HepG2 (cell line): ENCODE results near the gene ITGAX. TPM values are rescaled to one million over a fixed set of nuclear protein-coding genes. Genes with fewer than 3 reads are reported as not detected.

Source experiments
- ATAC-seq: fragments of 200-7000 bp; cut with Tn5 transposase; 3 replicates; pipeline ENCODE4 v1.9.1; 2020; ENCODE audit warnings: mild to moderate bottlenecking, moderate library complexity
- BruUV-seq: library from RNA; stranded (reverse); fragments of 400-500 nt; replicated peaks from 2 replicates; lab custom pipeline; 2021; lab: Mats Ljungman, UMichigan
- CTCF ChIA-PET: fragments of 300-600 bp; formaldehyde crosslinking; extraction: SDS; loops from one replicate; lab custom pipeline; 2021; ENCODE audit warnings: low total read pairs, inconsistent platforms, low intra/inter-chr PET ratio; lab: Yijun Ruan, JAX
- POLR2A ChIA-PET: fragments of 350-600 bp; sonication (Branson Sonifier 250); formaldehyde crosslinking; loops from one replicate; lab custom pipeline; 2020; ENCODE audit warnings: antibody characterized with exemption, inconsistent platforms; lab: Yijun Ruan, JAX
- DNase-seq: peaks from one replicate; pipeline ENCODE4 v3.0.0-alpha.2; 2015; ENCODE audit warnings: low spot score
- FAIRE-seq: peaks from 3 replicates; lab custom pipeline; 2011; peaks lifted over from hg19 to GRCh38; lab: Jason Lieb, UNC
- H2AFZ ChIP-seq: one replicate; pipeline ENCODE4 v1.6.1; 2011; ENCODE audit warnings: low read length, inconsistent platforms
- H3K27ac ChIP-seq: fragments of 300-600 bp; 3 replicates; pipeline ENCODE4 v1.8.0; 2011; ENCODE audit warnings: mixed run types, mild to moderate bottlenecking, mixed read lengths, low read length, inconsistent platforms; ENCODE audit not compliant: insufficient read depth; ENCODE audit errors: extremely low read length
- H3K27me3 ChIP-seq, 2 experiments: fragments of 200-600 bp in 1 of 2; 2 replicates in 1 of 2; 3 replicates in 1 of 2; pipeline versions ENCODE4 v1.6.0 to v1.8.0; 2011; ENCODE audit warnings: low read length in 2 of 2, mild to moderate bottlenecking in 2 of 2, moderate library complexity in 2 of 2, inconsistent platforms in 1 of 2; ENCODE audit not compliant: insufficient read depth in 2 of 2, control insufficient read depth in 1 of 2
- H3K36me3 ChIP-seq, 2 experiments: fragments of 200-600 bp in 1 of 2; replicated peaks in 1 of 2; 2 replicates in 1 of 2; 3 replicates in 1 of 2; pipeline versions ENCODE4 v1.5.1 to v1.8.0; 2011; ENCODE audit warnings: low read length in 2 of 2, inconsistent platforms in 1 of 2; ENCODE audit not compliant: insufficient read depth in 2 of 2, control insufficient read depth in 1 of 2
- H3K4me1 ChIP-seq: 2 replicates; pipeline ENCODE4 v1.5.1; 2012; ENCODE audit warnings: low read length, inconsistent platforms; ENCODE audit not compliant: insufficient read depth
- H3K4me2 ChIP-seq: 2 replicates; pipeline ENCODE4 v1.6.0; 2011; ENCODE audit warnings: low read depth, low read length, inconsistent platforms
- H3K4me3 ChIP-seq, 3 experiments: fragments of 200-600 bp in 1 of 3; sonication (generic), shearing (Covaris generic) in 1 of 3; replicated peaks in 1 of 3; 2 replicates each; pipeline ENCODE4 v1.5.1; 2011 to 2016; ENCODE audit warnings: low read length in 3 of 3, inconsistent platforms in 2 of 3, low read depth in 2 of 3, mild to moderate bottlenecking in 2 of 3, control low read depth in 1 of 3, mixed read lengths in 1 of 3; ENCODE audit not compliant: insufficient read depth in 1 of 3
- H3K79me2 ChIP-seq: one replicate; pipeline ENCODE4 v1.6.1; 2011; ENCODE audit warnings: low read length, inconsistent platforms; ENCODE audit not compliant: insufficient read depth
- H3K9ac ChIP-seq: 2 replicates; pipeline ENCODE4 v1.6.0; 2011; ENCODE audit warnings: mild to moderate bottlenecking, low read depth, low read length, inconsistent platforms; ENCODE audit not compliant: insufficient read depth
- H3K9me3 ChIP-seq: 2 replicates; pipeline ENCODE4 v1.5.1; 2012; ENCODE audit warnings: mild to moderate bottlenecking, low read length
- H4K20me1 ChIP-seq: 2 replicates; pipeline ENCODE4 v1.6.0; 2011; ENCODE audit warnings: inconsistent platforms, mild to moderate bottlenecking, low read length, moderate library complexity; ENCODE audit not compliant: insufficient read depth
- CREM ChIP-seq, 2 experiments: sonication (generic) in 1 of 2; formaldehyde crosslinking in 1 of 2; IDR thresholded peaks; 2 replicates each; pipeline versions ENCODE4 v1.4.0 to v1.6.1; 2016 to 2020; ENCODE audit warnings: antibody characterized with exemption in 1 of 2, mild to moderate bottlenecking in 1 of 2, missing genetic modification reagents in 1 of 2
- DPF2 ChIP-seq: sonication (generic); formaldehyde crosslinking; IDR thresholded peaks from 2 replicates; pipeline ENCODE4 v1.4.0; 2020; ENCODE audit warnings: mild to moderate bottlenecking, low read depth, missing genetic modification reagents, borderline replicate concordance
- FOXK2 ChIP-seq: fragments of 450-650 bp; IDR thresholded peaks from 2 replicates; pipeline ENCODE4 v1.6.1; 2016
- GPN1 ChIP-seq: sonication (generic); formaldehyde crosslinking; IDR thresholded peaks from 2 replicates; pipeline ENCODE4 v1.5.1; 2020; ENCODE audit warnings: missing genetic modification reagents, borderline replicate concordance
- PHF21A ChIP-seq: sonication (generic); formaldehyde crosslinking; IDR thresholded peaks from 2 replicates; pipeline ENCODE4 v1.5.0; 2020; ENCODE audit warnings: mild to moderate bottlenecking, missing genetic modification reagents
- POGK ChIP-seq: sonication (generic); formaldehyde crosslinking; conservative IDR thresholded peaks from 2 replicates; pipeline ENCODE4 v1.8.0; 2022; ENCODE audit warnings: mild to moderate bottlenecking, moderate library complexity, missing genetic modification reagents
- RBFOX2 ChIP-seq: fragments of 200-400 bp; formaldehyde crosslinking; IDR thresholded peaks from 2 replicates; pipeline ENCODE4 v1.6.1; 2017; ENCODE audit warnings: low read depth, mild to moderate bottlenecking, low read length
- SRSF9 ChIP-seq: fragments of 200-400 bp; formaldehyde crosslinking; IDR thresholded peaks from 2 replicates; pipeline ENCODE4 v1.6.1; 2018; ENCODE audit warnings: borderline replicate concordance, mild to moderate bottlenecking, low read depth, low read length; ENCODE audit not compliant: insufficient read depth, poor library complexity, severe bottlenecking
- WGBS: methylation state at CpG from one replicate; pipeline ENCODE4 v1.1.6; 2017; ENCODE audit warnings: low lambda C conversion rate; 5-methylcytosine and 5-hydroxymethylcytosine counted together
- in situ Hi-C: cut with HindIII; loops from 2 replicates; pipeline ENCODE4 v1.10.0; 2017; ENCODE audit warnings: low pct_unique_long_range_greater_than_20kb; ENCODE audit not compliant: extremely low pct_ligation_motif_present
- intact Hi-C: fragments of 100-400 bp; cut with micrococcal nuclease; formaldehyde crosslinking; loops from one replicate; pipeline ENCODE4 v1.10.0; 2022; ENCODE audit not compliant: unreplicated experiment
- polyA plus RNA-seq, 8 experiments: library from polyadenylated mRNA; depleted of rRNA in 3 of 8; stranded (reverse) in 7 of 8; unstranded in 1 of 8; fragments of >200 nt; fragmentation: Illumina TruSeq in 4 of 8; extraction: Trizol in 4 of 8; gene quantifications; 2 replicates each; pipeline versions ENCODE4 v1.2.1 to v1.2.3, GENCODE V29; 2011 to 2016; ENCODE audit warnings: low read depth in 4 of 8, missing spikeins in 1 of 8, mixed read lengths in 1 of 8; ENCODE audit not compliant: insufficient read depth in 1 of 8
- total RNA-seq, 5 experiments: library from RNA; depleted of rRNA; stranded (reverse); fragments of >200 nt; fragmentation: Illumina TruSeq; extraction: Trizol; gene quantifications; 2 replicates each; pipeline ENCODE4 v1.2.3, GENCODE V29; 2016; ENCODE audit warnings: low read depth in 1 of 5
- TF ChIP-seq, protein P1 (sequence below): sonication (generic); formaldehyde crosslinking; conservative IDR thresholded peaks from 2 replicates; pipeline ENCODE4 v1.8.1; 2023; ENCODE audit warnings: missing genetic modification reagents
- TF ChIP-seq, protein P2 (sequence below): sonication (generic); formaldehyde crosslinking; IDR thresholded peaks from 2 replicates; pipeline ENCODE4 v1.8.1; 2022; ENCODE audit warnings: low read depth, mild to moderate bottlenecking, missing genetic modification reagents

Gene ITGAX
- total and polyA plus RNA-seq, 2 of the 13 experiments (the other 11 are each of a cell fraction or from before 2014, with no cell fraction given): 0.32 TPM; not detected in 1

DNA sequence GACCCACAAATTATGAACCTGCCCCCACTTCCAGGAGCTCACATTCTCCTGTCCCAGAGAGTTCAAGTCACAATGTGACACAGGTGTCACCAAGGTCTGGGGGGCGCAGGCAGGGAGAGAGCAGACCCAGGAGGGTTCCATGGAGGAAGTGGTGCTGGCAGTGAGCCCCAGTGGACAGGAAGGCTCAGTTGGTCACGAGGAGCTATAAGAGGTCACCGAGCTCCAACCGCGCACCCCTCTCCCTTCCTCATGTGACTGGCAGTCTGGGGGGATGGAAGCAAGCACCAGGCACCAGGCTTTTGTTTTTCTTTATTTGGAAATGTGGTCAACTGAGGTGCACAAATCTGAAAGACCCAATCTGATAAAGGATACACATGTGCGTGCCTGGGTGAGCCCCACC lies 40.7 kb downstream of the ITGAX start:
- peaks cover 2 to 6% of the 10 kb centered on the region in 2 experiments; a peak in 1 of 5 replicates for H3K27me3 ChIP-seq
- CTCF ChIA-PET: no interaction called here
- H3K4me3 ChIP-seq: no peak overlapping the region
- BruUV-seq: no TSS peak
- H3K79me2 ChIP-seq: no peaks in the 10 kb centered on the region
- H3K9ac ChIP-seq: no peak overlapping the region
- no peak for TF ChIP-seq DPF2 (CRISPR knock-in tag)
- TF ChIP-seq, protein P1, sequence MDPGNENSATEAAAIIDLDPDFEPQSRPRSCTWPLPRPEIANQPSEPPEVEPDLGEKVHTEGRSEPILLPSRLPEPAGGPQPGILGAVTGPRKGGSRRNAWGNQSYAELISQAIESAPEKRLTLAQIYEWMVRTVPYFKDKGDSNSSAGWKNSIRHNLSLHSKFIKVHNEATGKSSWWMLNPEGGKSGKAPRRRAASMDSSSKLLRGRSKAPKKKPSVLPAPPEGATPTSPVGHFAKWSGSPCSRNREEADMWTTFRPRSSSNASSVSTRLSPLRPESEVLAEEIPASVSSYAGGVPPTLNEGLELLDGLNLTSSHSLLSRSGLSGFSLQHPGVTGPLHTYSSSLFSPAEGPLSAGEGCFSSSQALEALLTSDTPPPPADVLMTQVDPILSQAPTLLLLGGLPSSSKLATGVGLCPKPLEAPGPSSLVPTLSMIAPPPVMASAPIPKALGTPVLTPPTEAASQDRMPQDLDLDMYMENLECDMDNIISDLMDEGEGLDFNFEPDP (CRISPR knock-in tag): no peak
- no peak for DNase-seq
- in situ Hi-C loops: no loop called here
- 48% methylated on average over 6 of the region's 6 CpGs for WGBS
- H3K4me1 ChIP-seq: no peaks in the 10 kb centered on the region
- POLR2A ChIA-PET: no interaction called here
- no peak for FAIRE-seq
- H3K4me2 ChIP-seq: no peak overlapping the region
- no peaks in the 10 kb centered on the region for H4K20me1 ChIP-seq
- intact Hi-C loops: no loop called here
- no peak for ATAC-seq
- no peaks in the 10 kb centered on the region for H3K36me3 ChIP-seq
- no peak overlapping the region for H2AFZ ChIP-seq
- no peak overlapping the region for H3K27ac ChIP-seq
- no peaks in the 10 kb centered on the region for H3K9me3 ChIP-seq

GRCh38 chr16:31397096-31397660 lies 42.2 kb downstream of the ITGAX start:
- no TSS peak for BruUV-seq
- Histone ChIP-seq H3K4me2 (no peak overlapping the region), H3K4me3 (no peak overlapping the region), H3K27ac (no peak overlapping the region), H4K20me1 (no peaks in the 10 kb centered on the region), H3K9ac (no peak overlapping the region), H3K4me1 (no peaks in the 10 kb centered on the region), H3K36me3 (no peaks in the 10 kb centered on the region), H3K79me2 (no peaks in the 10 kb centered on the region), H3K27me3 (peaks cover 2 to 6% of the 10 kb centered on the region in 2 experiments; a peak in 1 of 5 replicates), H2AFZ (no peak overlapping the region), H3K9me3 (no peaks in the 10 kb centered on the region)
- no peak for FAIRE-seq
- ATAC-seq: no peak
- POLR2A ChIA-PET: no interaction called here
- in situ Hi-C loops (no loop called here), intact Hi-C loops (no loop called here)
- CTCF ChIA-PET: no interaction called here
- DNase-seq: no peak
- 20% methylated on average over 12 of the region's 18 CpGs for WGBS
- TF ChIP-seq PHF21A (CRISPR knock-in tag) (no peak), FOXK2 (no peak), RBFOX2 (no peak), GPN1 (CRISPR knock-in tag) (no peak), CREM (IDR thresholded peaks at IDR 0.05) (no peak), CREM (CRISPR knock-in tag; IDR thresholded peaks at IDR 0.05) (no peak), SRSF9 (no peak), POGK (CRISPR knock-in tag) (no peak)
- TF ChIP-seq, protein P2, sequence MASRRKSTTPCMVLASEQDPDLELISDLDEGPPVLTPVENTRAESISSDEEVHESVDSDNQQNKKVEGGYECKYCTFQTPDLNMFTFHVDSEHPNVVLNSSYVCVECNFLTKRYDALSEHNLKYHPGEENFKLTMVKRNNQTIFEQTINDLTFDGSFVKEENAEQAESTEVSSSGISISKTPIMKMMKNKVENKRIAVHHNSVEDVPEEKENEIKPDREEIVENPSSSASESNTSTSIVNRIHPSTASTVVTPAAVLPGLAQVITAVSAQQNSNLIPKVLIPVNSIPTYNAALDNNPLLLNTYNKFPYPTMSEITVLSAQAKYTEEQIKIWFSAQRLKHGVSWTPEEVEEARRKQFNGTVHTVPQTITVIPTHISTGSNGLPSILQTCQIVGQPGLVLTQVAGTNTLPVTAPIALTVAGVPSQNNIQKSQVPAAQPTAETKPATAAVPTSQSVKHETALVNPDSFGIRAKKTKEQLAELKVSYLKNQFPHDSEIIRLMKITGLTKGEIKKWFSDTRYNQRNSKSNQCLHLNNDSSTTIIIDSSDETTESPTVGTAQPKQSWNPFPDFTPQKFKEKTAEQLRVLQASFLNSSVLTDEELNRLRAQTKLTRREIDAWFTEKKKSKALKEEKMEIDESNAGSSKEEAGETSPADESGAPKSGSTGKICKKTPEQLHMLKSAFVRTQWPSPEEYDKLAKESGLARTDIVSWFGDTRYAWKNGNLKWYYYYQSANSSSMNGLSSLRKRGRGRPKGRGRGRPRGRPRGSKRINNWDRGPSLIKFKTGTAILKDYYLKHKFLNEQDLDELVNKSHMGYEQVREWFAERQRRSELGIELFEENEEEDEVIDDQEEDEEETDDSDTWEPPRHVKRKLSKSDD (CRISPR knock-in tag): no peak
